ENCODE data around the gene TST. TPM values are rescaled to one million over a fixed set of nuclear protein-coding genes. Genes with fewer than 3 reads are reported as not detected.

The TST gene
- polyA plus RNA-seq, 1 experiment = 26.3 TPM

DNA sequence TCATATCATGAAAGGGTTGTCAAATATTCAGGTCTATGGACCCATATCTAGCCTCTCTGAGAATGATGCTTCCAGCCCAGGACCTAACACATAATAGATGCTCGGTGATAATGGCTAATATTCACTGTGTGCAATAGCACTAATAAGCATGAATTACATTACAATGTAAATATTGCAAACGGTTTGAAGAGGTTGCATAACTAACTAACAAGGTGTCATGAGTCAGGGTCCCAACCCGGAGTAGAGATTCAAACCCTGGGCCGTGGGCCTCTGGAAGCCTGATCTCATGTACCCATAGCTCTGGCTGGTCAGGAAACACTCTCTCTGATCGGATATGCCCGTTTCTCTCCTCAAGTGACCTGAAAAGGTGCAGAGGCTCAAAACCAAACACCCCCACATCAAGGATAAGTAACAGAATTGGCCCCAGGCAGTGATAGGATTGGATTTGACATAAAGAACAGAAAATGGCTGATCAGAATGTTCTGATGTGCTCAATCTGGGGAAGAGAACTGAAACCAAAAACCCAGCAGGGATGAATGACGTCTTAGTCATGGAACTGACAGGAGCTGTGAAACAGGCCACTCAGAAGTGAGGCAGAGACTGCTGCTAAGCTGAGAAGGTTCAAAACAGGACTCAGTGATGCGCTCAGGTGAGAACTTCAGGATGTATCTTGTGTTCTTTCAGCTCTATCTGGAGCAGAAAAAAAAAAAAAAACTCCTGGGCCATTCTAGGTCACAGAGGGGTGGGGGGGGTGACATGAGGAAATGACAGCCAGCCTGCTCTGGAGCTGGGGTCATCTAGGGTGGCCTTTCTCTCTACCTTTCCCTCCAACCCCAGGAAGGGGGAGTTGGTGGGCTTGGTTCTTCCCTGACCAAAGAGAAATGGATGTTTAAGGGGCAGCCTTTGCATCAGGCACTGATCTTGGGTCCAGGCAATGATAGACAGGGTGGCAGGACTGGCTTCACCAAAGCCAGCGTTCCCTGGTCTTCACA lies 25.7 kb upstream of the TST start:
- H3K9me3 ChIP-seq (ENCODE audit: control insufficient read depth, insufficient read depth, low read length) = no peaks in the 10 kb centered on the region
- no peak overlapping the region for H3K27ac ChIP-seq (ENCODE audit: low read depth, low read length)
- POLR2A ChIA-PET = interaction anchor here (0.6 kb wide), 1 partner anchor 65 kb away, joined by 3 read pairs; no protein-coding TSS in a partner anchor
- no peak overlapping the region for H3K4me3 ChIP-seq (ENCODE audit: low read depth, low read length)
- TF ChIP-seq, protein P1, sequence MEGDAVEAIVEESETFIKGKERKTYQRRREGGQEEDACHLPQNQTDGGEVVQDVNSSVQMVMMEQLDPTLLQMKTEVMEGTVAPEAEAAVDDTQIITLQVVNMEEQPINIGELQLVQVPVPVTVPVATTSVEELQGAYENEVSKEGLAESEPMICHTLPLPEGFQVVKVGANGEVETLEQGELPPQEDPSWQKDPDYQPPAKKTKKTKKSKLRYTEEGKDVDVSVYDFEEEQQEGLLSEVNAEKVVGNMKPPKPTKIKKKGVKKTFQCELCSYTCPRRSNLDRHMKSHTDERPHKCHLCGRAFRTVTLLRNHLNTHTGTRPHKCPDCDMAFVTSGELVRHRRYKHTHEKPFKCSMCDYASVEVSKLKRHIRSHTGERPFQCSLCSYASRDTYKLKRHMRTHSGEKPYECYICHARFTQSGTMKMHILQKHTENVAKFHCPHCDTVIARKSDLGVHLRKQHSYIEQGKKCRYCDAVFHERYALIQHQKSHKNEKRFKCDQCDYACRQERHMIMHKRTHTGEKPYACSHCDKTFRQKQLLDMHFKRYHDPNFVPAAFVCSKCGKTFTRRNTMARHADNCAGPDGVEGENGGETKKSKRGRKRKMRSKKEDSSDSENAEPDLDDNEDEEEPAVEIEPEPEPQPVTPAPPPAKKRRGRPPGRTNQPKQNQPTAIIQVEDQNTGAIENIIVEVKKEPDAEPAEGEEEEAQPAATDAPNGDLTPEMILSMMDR (IDR thresholded peaks at IDR 0.05; ENCODE audit: low read depth, low read length) = no peak
- CTCF ChIA-PET = interaction anchor here (0.6 to 2.1 kb wide), 8 partner anchors 12 to 461 kb away, joined by 3 to 11 read pairs (median 3); no protein-coding TSS in a partner anchor
- no peaks in the 10 kb centered on the region for H3K27me3 ChIP-seq (ENCODE audit: control insufficient read depth, insufficient read depth, low read length)
- no peak for DNase-seq (ENCODE audit: low read depth, low spot score)

DNA sequence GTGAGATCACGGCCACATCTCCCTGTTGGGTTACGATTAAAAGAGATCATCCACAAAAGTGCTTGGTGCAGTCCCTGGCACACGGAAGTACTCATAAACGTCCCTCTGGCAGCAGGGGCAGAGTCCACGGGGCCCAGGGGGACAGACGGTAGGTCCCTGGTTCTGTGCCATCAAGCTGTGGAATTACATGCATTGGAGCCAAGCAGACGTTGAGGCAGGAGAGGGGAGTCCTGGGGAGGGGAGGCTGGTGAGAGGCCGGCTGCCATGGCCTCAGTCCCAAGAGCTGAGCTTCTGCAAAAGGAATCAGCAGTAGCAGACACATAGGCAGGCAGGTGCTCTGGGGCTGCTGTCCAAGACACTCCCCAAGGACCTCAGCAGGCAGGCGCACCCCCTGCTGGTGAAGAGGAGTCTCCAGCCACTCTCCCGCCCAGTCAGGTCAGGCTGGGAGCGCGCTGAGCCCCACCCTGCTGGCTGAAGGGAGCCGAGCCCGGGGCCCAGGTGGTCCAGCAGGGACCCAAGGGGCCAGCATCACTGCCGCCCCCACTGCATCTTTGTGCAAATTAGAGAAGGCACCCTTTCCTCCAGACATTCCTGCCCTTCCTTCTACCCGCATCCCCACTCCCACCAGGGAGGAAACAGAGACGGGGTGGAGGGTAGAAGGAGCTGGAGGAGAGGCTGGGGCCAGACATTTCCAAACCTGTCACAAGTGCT lies 24.7 kb upstream of the TST start:
- TF ChIP-seq, protein P1 (IDR thresholded peaks at IDR 0.05; ENCODE audit: low read depth, low read length) = peak; percentile 62
- POLR2A ChIA-PET = no interaction called here

DNA sequence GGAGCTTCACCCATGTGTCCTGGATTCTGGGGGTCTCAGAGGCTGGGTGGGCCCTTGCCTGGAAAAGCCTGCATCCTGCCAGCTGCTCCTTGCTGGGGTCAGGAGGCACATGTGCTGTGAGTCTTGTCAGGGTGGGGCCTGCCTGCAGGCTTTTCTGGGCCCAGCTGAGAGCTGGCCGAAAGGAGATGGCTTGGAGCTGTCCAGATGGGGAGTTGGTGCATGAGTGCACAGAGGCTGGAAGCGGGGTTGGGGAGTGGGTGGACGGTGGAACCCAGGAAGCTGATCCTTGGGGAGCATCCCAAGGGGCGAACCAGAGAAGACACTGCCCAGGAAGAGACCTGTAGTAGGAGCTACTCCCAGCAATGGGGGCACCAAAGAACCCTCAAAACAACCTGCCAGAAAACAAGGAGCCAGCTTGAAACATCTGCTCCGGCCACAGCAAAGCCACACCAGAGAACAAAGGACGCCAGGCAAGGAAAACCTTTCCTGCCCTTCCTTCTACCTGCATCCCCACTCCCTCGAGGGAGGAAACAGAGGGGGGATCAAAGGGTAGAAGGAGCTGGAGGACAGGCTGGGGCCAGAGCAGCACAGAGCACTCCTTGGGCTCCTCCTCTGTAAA lies 24.1 kb upstream of the TST start:
- Histone ChIP-seq H3K4me3 (ENCODE audit: low read depth, low read length) (no peak overlapping the region), H3K9me3 (ENCODE audit: control insufficient read depth, insufficient read depth, low read length) (no peaks in the 10 kb centered on the region), H3K27me3 (ENCODE audit: control insufficient read depth, insufficient read depth, low read length) (no peaks in the 10 kb centered on the region), H3K27ac (ENCODE audit: low read depth, low read length) (no peak overlapping the region)
- ChIA-PET CTCF (interaction anchor here (0.8 to 2.1 kb wide), 4 partner anchors 9 to 493 kb away, joined by 3 to 11 read pairs (median 3); no protein-coding TSS in a partner anchor), POLR2A (interaction anchor here (0.5 kb wide), 1 partner anchor 26 kb away, joined by 4 read pairs; no protein-coding TSS in a partner anchor)
- DNase-seq (ENCODE audit: low read depth, low spot score) = no peak
- TF ChIP-seq, protein P1 (IDR thresholded peaks at IDR 0.05; ENCODE audit: low read depth, low read length) = no peak

More for the DNA sequence above, 24.7 kb upstream of the TST start:
- Histone ChIP-seq H3K27me3 (ENCODE audit: control insufficient read depth, insufficient read depth, low read length) (no peaks in the 10 kb centered on the region), H3K9me3 (ENCODE audit: control insufficient read depth, insufficient read depth, low read length) (no peaks in the 10 kb centered on the region), H3K4me3 (ENCODE audit: low read depth, low read length) (no peak overlapping the region), H3K27ac (ENCODE audit: low read depth, low read length) (no peak overlapping the region)
- no peak for DNase-seq (ENCODE audit: low read depth, low spot score)
- CTCF ChIA-PET = interaction anchor here (0.7 to 2.1 kb wide), 4 partner anchors 11 to 261 kb away, joined by 3 to 11 read pairs (median 3); no protein-coding TSS in a partner anchor

DNA sequence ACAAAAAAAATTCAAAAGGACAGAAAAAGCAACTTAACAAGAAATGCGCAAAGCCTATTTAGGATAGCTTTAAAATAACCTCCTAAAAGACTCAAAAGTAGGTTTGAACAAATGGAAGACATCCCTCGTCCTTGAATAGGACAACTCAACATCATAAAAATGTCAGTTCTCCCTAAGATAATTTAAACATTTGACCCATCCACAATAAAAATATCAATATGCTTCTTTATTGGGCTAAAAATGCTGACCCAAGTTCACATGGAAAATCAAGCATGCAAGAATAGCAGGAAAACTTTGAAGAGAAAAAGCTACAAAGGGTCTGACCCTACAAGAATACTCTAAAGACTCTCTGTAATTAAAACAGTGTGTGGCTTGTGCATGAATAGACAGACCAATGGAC lies 20.2 kb upstream of the TST start:
- POLR2A ChIA-PET = no interaction called here
- H3K27ac ChIP-seq (ENCODE audit: low read depth, low read length) = no peak overlapping the region
- H3K9me3 ChIP-seq (ENCODE audit: control insufficient read depth, insufficient read depth, low read length) = no peaks in the 10 kb centered on the region
- TF ChIP-seq, protein P1 (IDR thresholded peaks at IDR 0.05; ENCODE audit: low read depth, low read length) = no peak
- CTCF ChIA-PET = interaction anchor here (1.9 kb wide), 1 partner anchor 18 kb away, joined by 4 read pairs; no protein-coding TSS in a partner anchor
- H3K4me3 ChIP-seq (ENCODE audit: low read depth, low read length) = no peak overlapping the region
- peaks cover 7% of the 10 kb centered on the region for H3K27me3 ChIP-seq (ENCODE audit: control insufficient read depth, insufficient read depth, low read length)
- no peak for DNase-seq (ENCODE audit: low read depth, low spot score)

Data from AG04450 (cell line).